ENCODE measurements around the gene C22orf23. TPM values are rescaled to one million over a fixed set of nuclear protein-coding genes. Genes with fewer than 3 reads are reported as not detected.

Gene C22orf23
- total RNA-seq, 6 experiments from 2014 or later: 0.43 to 0.73 (median 0.54) TPM

GRCh38 chr22:37911697-37912096 lies 41.7 kb downstream of the C22orf23 start:
- no peak overlapping the region for H3K27ac Mint-ChIP-seq
- H3K27me3 Mint-ChIP-seq (ENCODE audit: insufficient read depth): no peaks in the 10 kb centered on the region; the same call in none of the 2 replicates
- no peaks in the 10 kb centered on the region for H3K9me3 Mint-ChIP-seq
- H3K36me3 Mint-ChIP-seq (ENCODE audit: low read depth): peaks cover 22% of the 10 kb centered on the region
- peaks cover 40% of the 10 kb centered on the region for H3K4me1 Mint-ChIP-seq (ENCODE audit: low read depth)
- H3K4me3 Mint-ChIP-seq: no peak overlapping the region
- no peak for DNase-seq
- TF ChIP-seq CTCF (IDR thresholded peaks at IDR 0.05): no peak

- H3K27me3 Mint-ChIP-seq (ENCODE audit: insufficient read depth): no peaks in the 10 kb centered on the region; the same call in none of the 2 replicates
- H3K27ac Mint-ChIP-seq: no peak overlapping the region
- no peak for TF ChIP-seq CTCF (IDR thresholded peaks at IDR 0.05)
- no peak for DNase-seq
- H3K4me3 Mint-ChIP-seq: no peak overlapping the region
- peaks cover 18% of the 10 kb centered on the region for H3K36me3 Mint-ChIP-seq (ENCODE audit: low read depth)
- H3K9me3 Mint-ChIP-seq: no peaks in the 10 kb centered on the region
- peaks cover 40% of the 10 kb centered on the region for H3K4me1 Mint-ChIP-seq (ENCODE audit: low read depth)
Observed at GRCh38 chr22:37910890-37911672, 42.3 kb downstream of the C22orf23 start.

- H3K27ac Mint-ChIP-seq: peak overlapping the region; percentile 56
- H3K36me3 Mint-ChIP-seq (ENCODE audit: low read depth): peaks cover 18% of the 10 kb centered on the region
- H3K27me3 Mint-ChIP-seq (ENCODE audit: insufficient read depth): peaks cover 2% of the 10 kb centered on the region
- H3K4me3 Mint-ChIP-seq: no peak overlapping the region; the same call in 1 of the 2 replicates
- H3K9me3 Mint-ChIP-seq: no peaks in the 10 kb centered on the region
- H3K4me1 Mint-ChIP-seq (ENCODE audit: low read depth): peaks cover 49% of the 10 kb centered on the region
- no peak for TF ChIP-seq CTCF (IDR thresholded peaks at IDR 0.05)
- no peak for DNase-seq
Observed at GRCh38 chr22:37909766-37910165, 43.6 kb downstream of the C22orf23 start.

GRCh38 chr22:37907036-37907954 lies 46.1 kb downstream of the C22orf23 start:
- Mint-ChIP-seq H3K4me3 (peak overlapping the region; percentile 90), H3K4me1 (ENCODE audit: low read depth) (peaks cover 59% of the 10 kb centered on the region), H3K27me3 (ENCODE audit: insufficient read depth) (peaks cover 4% of the 10 kb centered on the region), H3K27ac (peak overlapping the region; percentile 83), H3K36me3 (ENCODE audit: low read depth) (peaks cover 12% of the 10 kb centered on the region; the same call in 1 of the 2 replicates), H3K9me3 (no peaks in the 10 kb centered on the region)
- no peak for TF ChIP-seq CTCF (IDR thresholded peaks at IDR 0.05)
- peak; percentile 21 for DNase-seq

- Mint-ChIP-seq H3K36me3 (ENCODE audit: low read depth) (peaks cover 12% of the 10 kb centered on the region; the same call in 1 of the 2 replicates), H3K27me3 (ENCODE audit: insufficient read depth) (peaks cover 4% of the 10 kb centered on the region), H3K4me1 (ENCODE audit: low read depth) (peaks cover 59% of the 10 kb centered on the region), H3K9me3 (no peaks in the 10 kb centered on the region), H3K4me3 (peak overlapping the region; percentile 90), H3K27ac (peak overlapping the region; percentile 83)
- no peak for DNase-seq
- no peak for TF ChIP-seq CTCF (IDR thresholded peaks at IDR 0.05)
Observed at GRCh38 chr22:37906364-37907008, 46.9 kb downstream of the C22orf23 start.
